Activated naive CD4-positive, alpha-beta T cell treated with anti-CD3 and anti-CD28 coated beads, Interleukin-2, amount 50 U/mL, for 16 hours (primary cell): ENCODE data around the gene ZNF304.

Source experiments
- DNase-seq: peaks from one replicate; pipeline ENCODE4 v3.0.0-alpha.2; 2020

Gene ZNF304

DNA sequence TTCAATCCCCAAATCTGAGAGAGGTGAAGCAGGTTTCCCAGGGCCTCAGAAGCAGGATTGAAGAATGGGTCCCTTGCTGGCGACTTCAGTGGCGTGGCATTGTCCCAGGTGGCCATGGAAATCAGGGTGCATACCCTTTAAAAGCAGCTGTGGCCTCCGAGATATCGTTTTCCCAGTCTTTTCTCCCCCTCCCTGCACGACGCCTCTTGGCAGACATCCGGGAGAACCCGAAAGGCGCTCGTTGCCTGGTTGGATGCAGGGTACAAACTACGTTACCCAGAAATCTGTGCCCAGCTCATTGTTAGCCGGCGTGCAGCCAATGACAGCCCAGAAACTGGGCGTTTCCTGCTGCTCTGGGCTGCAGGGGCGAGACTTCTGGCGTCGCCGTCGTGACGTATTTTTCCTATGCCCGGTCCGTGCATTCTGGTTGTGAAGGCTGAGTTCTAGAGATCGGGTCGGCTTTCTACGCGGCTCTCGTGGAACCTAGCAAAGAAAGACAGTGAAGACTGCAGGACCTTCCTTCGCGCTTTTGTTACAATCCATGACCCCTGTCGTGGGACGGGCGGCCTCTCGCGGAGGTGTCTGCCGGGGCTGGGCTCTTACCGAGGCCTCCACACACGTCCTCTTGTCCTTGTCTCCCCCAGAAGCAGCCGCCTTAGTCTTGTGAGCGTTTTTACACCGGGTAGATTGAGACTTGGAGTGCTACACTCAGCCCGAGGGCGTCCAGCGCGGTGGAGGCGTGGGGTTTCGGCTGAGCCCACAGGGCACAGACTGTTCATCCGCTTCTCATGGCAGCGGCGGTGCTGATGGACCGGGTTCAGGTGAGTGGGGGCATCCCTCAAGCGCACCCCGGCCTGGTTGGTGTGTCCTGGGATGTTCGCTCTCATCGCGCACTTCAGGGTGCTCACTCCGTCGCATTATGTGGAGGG lies at the start of gene ZNF304:
TSS of gene ZNF304 (plus strand) at position 395 of the 929 bp plus-strand sequence. CDS start at position 789, 394 bp downstream.
- peak; percentile 83 for DNase-seq

DNA sequence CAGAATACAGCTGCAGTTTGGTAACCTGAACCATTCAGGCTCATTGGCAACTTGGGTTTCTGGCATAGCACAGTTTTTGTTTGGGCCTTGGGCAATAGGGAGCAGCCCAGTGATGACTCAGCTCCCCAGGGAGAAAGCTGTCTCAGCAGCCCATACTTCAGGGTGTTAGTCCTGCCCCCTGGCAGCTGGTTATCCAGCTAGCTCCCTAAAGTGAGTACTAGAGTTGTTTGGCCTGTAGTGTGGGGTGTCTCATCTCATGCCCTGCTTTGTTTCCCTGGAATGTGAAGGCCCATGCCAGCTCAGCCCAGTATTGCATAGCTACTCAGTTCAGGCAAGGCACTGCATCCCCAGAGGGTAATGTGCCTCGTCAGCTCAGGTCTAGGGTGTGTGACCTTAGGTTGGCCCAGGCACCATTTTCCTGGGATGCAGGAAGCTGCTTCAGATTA lies 49.0 kb upstream of the ZNF304 start:
- no peak for DNase-seq

DNA sequence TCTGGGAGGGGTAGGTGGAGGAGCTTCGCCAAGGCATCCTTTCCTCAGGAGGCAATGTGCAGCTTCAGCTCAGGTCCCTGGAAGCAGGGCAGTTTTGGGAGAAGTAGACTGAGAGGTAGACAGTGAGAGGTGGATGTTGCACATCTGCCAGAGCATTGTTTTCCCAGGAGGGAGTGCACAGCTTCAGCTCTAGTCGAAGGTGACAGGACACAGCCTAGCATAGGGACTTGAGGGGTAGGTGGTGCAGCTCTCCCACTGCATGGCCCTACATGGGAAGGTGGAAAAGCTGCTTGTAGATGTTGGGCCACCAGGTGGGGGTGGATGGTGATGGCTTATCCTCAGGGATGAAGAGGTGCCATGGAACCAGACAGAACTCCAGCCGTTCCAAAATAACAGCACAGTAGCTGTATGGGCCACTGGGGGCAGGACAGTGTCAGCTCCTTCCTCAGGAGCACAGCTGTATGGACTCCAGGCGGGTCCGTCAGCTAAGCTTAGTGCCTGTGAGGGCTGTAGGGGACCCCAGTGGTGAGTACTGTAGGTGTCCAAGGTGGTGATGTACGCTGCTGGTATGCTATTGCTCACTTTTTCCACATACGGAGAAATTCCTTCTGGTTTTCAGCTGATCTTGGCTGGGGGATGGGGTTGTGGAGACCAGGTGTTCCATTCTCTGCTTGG lies 48.2 kb upstream of the ZNF304 start:
- no peak for DNase-seq

DNA sequence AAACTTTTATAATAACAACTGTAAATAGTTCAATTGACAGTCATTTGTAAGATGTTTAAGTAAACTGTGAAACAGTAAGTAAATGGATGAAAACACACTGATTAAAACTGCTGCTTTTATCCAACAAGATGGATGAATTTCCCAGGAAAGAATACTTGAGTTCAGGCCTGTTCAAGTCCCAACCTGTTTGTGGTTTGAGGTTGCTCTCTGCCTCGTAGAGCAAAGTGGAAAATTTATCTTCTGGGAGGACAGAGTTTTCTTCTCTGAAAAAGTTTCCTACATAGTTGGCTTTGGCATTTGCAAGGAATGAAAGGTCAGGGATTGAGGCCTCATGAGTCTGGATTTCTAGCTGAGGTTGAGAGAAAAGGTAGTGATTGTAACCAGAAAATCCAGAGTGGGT lies 46.0 kb upstream of the ZNF304 start:
- no peak for DNase-seq

DNA sequence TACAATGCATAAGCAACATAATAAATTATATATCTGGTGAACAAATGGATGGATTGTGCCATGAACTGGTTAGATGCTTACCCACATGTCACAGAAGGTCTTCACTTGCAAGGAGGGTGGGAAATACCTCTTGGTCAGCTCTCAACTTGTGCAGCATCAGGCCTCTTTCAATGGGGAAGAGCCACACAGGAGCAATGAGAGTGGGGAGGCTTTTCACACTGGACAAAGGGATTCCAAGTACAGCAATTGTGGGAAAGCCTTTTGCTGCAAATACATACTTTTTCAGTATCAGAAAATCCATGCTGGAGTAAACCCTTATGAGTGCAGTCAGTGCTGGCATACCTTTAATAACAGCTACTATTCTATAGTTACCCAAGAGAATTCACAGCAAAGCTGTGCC lies 42.6 kb upstream of the ZNF304 start:
- no peak for DNase-seq

DNA sequence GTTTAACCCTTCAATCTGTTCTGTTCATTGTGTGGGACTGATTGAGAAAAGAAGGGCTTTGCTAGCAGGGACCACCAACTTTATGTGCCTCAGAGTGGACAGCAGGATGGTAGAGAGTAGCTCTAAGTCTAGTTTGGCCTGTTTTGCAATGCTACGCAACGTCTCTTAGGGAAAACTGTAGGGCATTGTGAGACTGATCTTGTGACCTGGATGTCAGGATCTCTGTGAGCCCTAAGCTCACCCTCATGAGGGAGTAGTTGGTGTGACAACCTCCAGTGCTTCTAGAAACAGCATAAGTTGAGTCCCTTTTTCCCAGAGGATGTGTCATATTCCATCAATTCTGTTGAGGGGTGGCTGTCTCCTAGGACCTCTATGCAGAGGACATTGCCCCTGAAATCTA lies 40.3 kb upstream of the ZNF304 start:
- no peak for DNase-seq

DNA sequence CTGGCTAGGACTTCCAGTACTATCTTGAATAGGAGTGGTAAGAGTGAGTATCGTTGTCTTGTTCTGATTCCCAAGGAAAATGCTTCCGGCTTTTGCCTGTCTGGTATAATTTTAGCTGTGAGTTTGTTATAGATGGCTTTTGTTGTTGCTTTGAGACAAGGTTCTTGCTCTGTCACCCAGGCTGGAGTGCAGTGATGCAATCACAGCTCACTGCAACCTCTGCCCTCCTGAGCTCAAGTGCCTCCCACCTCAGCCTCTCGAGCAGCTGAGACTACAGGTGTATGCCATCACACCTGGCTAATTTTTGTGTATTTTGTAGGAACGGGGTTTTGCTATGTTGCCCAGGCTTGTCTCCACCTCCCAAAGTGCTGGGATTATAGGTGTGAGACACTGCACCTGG lies 36.9 kb upstream of the ZNF304 start:
- DNase-seq: no peak

DNA sequence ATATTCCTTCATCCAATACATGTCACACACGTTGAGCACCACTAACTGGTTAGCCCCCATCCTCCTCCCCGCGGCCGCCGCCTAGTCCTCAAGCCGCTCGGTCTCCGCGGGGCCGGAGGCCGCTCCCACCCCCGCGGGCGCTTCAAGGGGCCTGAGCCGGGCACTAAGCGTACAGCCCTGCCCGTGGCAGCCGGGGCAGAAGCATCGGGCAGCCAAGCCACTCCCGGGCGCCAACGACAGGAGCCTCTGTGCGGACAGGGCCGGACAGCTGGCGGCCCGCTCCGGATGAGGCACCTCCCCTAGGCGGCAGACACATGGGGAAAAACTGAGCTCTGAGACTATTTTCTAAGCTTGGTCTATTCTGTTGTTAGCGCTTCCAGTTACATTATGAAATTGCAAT lies 33.6 kb upstream of the ZNF304 start:
- no peak for DNase-seq

DNA sequence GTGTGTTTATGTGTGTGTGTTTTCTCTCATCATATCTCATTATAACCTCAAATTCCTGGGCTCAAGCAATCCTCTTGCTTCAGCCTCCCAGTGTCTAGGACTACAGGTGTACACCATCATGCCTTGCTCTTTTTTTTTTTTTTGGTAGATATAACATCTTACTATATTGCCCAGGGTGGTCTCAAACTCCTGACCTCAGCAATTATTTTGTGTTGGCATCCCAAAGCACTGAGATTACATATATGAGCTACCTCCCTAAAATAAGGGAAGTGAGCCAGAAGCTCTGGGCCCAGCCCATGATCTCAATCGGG lies 31.2 kb upstream of the ZNF304 start:
- no peak for DNase-seq

DNA sequence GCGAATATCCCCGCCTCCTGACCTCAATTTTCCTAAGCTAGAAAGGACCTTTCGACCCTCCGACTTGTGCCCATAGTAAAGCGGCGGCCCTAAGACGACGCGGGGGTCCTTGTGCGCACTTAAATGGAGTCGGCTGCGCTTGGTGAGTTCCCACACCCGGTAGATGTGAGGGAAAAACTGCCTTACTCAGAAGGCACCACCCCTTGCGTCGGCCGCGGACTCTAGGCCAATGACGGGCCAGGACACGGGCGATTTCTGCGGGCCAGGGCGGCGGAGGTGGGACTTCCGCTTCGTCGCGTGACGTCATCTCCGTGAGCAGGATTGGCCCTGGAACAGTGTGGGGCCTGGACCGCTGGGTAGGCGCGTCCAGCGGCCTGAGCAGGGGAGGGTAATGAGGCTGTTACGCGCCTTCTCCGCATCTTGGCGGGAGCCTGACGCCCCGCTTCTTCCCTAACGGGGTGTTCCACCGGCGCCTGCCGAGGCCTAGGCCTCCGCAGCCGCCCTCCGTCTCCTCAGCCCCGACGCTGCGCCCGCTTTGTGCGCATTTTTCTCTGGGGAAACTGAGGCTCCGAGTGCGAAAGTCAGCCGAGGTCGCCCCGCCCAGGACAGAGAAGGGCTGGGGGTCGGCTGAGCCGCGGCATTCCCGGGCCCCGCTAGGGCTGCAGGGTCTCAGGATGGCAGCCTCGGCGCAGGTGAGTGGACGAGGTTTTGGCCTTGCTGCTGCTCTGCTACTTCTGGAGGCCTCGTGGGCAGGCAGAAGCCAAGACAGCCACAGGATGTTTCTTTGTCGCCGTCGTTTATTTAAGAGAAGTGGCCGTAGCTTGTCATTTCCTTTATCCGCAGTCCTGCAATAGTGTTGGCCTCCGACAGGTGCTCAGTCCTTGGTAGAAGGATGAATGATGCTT lies 30.6 kb upstream of the ZNF304 start, which contains the start of gene ZNF543:
TSS of gene ZNF543 (plus strand) at position 293 of the 905 bp plus-strand sequence. CDS start at position 675, 382 bp downstream.
- DNase-seq: peak; percentile 94

DNA sequence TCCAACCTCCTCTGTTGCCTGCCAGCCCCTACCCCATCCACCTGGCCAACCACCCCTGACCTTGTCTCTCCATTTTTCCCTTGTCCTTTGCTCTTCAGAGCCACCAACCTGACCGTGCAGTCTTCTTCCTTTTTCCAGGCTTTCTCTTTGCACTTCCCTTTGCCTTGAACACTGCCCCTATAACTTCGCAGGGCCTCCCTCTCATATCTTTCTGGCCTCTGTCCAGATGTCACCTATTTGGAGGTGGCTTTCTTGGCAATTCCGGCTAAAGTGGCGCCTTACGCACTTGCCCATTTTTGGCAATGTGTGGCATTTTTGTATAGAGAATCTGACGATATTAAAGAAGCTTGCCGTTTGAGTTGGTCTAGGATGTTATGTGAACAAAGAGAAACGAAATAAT lies 30.0 kb upstream of the ZNF304 start:
- no peak for DNase-seq

DNA sequence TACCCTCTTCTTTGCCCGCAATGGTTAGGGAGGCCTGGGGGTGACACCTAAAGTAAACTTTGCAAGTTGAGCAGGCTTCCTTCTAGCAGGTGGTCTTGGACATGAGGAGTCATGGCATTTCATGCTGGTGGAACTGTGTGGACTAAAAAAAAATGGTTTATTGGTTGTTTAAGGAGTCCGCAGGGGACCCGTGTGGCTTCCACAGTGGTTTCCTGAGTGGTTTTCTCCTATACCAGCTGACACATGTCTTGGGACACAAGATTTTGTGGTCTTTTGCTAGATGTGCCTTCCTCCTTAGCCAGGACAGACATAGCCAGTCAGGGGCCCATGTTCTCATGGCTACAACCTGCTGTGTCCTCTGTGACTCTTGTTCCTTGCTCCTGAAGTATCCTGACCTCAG lies 29.3 kb upstream of the ZNF304 start:
- no peak for DNase-seq

DNA sequence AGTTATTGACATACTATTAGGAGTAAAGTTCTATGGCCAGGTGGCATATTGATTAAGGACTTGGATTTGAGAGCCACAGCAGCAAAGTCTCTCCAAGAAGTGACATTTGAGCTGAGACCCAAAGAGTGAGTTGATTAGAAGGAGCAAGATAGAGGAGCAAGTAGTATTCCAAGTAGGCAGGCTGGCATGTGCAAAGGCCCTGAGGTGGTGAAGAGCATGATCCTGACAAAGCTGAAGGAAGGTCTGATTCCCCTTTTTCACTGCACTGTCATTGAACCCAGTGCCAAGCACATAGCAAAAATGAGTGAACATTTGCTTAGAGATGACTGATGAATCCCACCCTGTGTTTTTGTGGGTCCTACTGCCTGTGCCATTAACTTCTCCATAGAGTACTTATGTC lies 26.1 kb upstream of the ZNF304 start:
- DNase-seq: no peak

DNA sequence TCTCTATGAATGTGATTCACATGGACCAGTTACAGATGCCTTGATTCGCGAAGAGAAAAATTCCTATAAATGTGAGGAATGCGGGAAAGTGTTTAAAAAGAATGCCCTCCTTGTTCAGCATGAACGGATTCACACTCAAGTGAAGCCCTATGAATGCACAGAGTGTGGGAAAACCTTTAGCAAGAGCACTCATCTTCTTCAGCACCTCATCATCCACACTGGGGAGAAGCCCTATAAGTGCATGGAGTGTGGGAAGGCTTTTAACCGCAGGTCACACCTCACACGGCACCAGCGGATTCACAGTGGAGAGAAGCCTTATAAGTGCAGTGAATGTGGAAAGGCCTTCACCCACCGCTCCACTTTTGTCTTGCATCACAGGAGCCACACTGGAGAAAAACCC lies 23.1 kb upstream of the ZNF304 start:
- DNase-seq: no peak

DNA sequence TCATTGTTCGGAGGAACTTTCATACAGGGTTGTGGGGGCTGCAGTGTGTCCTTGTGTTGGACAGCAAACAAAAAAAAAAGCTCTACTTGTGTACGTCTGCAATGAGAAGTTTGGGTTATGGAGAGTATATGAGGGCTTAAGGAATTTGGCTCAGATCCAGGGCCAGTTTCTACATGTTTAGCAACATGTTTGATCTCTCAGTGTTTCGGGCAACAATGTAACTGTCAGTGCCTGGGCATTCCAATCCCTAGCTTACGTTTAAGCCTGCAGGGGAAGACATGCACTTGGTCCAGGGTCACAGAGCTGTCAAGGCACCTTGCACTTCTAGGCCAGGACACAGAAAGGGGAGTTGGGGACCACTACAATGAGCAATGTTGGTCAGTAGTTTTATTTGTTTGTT lies 16.9 kb upstream of the ZNF304 start:
- DNase-seq: no peak

DNA sequence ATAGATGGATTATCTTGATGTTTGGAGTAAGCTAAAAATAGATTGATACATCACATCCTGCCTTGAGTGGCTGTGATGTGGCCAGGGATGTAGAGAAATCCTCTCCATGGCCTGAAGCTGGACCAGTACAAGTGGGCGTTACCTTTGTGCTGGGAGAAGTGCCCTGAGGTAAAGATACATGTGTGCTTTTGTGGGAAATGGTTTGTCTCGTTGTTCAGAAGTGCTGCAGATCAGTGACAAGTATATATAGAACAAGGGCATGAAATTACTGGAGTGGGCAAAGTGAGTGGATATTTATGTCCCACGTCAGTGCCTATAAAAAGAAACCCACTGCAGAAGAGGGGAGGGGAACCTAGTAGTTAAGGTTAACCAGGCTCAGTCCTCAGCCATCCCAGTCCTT lies 12.2 kb upstream of the ZNF304 start:
- no peak for DNase-seq

DNA sequence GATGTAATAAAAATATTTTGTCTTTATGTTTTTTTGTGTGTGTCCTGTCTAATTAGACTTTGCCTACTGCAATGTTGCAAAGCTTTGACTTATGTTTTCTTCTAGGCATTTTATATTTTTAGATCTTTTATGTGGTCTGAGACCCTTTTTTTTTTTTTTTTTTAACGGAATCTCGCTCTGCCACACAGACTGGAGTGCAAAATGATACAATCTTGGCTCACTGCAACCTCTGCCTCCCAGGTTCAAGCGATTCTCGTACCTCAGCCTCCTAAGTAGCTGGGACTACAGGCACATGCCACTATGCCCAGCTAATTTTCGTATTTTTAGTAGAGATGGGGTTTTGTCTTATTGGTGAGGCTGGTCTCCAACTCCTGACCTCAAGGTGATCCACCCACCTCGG lies 8.5 kb upstream of the ZNF304 start:
- no peak for DNase-seq

DNA sequence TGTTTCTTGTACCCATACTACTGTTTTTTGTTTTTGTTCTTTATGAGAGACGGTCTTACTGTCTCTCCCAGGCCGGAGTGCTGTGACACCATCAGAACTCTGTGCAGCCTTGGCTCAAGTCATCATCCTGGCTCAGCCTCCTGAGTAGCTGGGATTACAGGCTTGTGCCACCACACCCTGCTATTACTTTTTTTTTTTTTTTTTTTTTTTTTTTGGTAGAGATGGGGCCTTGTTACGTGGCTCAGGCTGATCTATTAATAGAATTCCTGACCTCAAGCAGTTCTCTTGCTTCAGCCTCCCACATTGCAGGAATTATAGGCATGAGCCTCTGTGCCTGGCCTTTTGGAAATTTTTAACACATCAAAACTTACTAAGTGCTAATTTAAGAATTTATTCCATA lies 2.9 kb upstream of the ZNF304 start:
- DNase-seq: no peak

DNA sequence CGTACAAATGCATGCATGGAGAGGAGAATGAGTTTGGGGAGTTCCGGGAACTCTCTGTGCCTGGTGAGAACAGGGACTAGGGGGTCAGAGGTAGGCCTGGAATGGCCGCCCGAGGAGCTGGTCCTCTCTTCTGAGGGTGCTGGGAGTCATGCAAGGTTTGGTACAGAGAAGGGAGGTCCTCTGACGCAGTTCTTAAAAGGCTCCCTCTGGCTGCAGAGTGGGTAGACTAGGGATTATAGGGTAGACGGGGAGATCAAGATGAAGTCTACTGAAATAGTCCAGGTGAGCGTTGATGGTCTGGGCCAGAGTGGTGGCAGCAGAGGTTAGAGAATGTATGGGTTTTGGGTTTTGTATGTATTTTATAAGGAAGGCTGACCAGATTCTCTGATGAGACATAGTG lies 796 bp downstream of the ZNF304 start:
- no peak for DNase-seq

DNA sequence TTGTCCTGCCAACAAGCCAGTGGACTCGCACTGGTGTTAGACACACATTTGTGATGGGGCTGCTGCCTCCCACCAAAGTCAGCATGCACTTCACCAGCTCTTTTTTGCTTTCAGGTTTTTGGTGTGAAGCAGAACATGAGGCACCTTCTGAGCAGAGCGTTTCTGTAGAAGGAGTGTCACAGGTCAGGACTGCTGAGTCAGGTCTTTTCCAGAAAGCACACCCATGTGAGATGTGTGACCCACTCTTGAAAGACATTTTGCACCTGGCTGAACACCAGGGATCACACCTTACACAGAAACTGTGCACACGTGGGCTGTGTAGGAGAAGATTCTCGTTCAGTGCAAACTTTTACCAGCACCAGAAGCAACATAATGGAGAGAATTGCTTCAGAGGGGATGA lies 4.8 kb downstream of the ZNF304 start:
- DNase-seq: no peak

DNA sequence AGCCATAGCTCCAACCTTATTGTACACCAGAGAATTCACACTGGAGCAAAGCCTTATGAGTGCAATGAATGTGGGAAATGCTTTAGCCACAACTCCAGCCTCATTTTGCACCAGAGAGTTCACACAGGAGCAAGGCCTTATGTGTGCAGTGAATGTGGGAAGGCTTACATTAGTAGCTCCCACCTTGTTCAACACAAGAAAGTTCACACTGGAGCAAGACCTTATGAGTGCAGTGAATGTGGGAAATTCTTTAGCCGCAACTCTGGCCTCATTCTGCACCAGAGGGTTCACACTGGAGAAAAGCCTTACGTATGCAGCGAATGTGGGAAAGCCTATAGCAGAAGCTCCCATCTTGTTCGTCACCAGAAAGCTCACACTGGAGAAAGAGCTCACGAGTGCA lies 6.3 kb downstream of the ZNF304 start:
- DNase-seq: no peak

DNA sequence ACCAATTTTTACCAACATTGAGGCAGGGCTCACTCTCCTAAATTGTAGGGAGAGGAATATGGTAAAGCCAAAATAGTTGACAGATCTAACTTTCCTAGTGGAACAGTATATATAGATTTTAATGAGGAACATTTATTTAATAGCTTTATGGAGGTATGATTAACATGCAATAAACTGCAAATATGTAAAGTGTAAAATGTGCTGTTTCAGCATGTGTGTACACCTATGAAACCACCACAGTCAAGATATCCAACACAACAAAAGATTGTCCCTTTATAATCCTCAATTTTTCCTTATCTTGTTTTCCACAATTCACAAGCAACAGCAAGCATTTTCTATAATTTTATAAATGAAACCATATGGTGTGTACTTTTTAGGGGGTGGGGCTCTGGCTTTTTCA lies 8.2 kb downstream of the ZNF304 start:
- no peak for DNase-seq

DNA sequence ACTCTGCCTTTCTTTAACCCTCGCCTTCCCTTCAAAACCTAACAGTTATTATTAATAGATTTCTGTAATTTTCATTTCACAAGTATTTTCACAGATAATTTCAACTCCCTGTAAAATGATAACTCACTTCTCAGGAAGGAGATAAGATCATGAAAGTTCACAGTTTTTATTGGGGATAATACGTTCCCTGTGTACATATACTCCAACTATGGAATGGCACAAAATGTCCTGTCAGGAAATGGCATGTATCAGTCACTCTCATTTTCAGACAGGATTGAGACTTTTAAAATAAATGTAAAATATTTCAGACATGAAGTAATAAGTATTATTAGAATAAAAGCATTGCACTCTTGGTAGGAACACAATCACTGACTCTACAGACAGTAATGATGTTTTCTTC lies 11.3 kb downstream of the ZNF304 start:
- no peak for DNase-seq
